Bladder microvascular endothelial cell (primary cell): ENCODE measurements around the gene CENPS. TPM values are rescaled to one million over a fixed set of nuclear protein-coding genes. Genes with fewer than 3 reads are reported as not detected.

Experiments used
- total RNA-seq: library from RNA; depleted of rRNA; stranded (reverse); fragments of >200 nt; gene quantifications from 2 replicates; pipeline ENCODE4 v1.2.3, GENCODE V29; 2014

CENPS gene
- 6.5 and 7.9 TPM in 2 replicates for total RNA-seq

DNA sequence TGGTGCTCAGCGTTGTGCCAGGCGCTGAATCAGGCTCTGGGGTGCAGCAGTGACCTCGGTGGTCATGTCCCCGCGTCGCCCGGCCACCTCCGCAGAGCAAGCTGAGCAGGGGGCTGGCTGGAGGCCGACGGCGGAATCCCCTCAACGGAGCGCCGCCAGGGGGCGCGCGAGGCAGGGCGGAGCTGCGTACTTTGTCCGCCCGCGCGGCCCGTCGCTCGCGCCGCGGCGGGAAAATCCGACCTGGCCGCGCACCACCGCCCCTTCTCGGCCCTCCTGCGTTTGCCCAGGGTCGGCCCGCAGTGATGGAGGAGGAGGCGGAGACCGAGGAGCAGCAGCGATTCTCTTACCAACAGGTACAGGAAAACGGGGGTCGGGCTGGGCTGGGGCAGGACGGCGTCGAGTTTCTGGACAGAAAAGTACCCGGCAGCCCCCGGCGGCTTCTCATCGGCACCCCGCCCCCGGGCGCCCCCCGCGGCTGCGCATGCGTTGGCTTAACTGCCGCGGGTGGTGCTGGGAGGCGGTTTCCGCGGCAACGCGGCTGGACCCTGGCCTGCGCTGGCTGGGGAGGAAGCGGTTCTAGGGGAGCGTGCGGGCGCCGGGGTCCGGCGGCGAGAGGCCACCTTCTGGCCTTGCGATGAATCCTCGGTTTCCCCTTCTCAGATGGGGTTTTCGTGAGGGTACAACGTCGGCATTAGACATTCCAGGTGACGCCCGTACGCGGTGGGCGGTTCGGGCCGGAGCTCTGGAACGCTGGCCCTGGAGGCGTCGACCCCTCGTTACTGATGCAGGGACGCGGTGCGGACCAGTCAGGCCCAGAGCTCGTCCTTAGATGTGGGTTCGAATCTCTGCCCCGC lies at the start of gene CENPS:
Gene CENPS (plus strand): TSS at position 218 of the 854 bp plus-strand sequence. CDS start 85 bp downstream, at position 303.

DNA sequence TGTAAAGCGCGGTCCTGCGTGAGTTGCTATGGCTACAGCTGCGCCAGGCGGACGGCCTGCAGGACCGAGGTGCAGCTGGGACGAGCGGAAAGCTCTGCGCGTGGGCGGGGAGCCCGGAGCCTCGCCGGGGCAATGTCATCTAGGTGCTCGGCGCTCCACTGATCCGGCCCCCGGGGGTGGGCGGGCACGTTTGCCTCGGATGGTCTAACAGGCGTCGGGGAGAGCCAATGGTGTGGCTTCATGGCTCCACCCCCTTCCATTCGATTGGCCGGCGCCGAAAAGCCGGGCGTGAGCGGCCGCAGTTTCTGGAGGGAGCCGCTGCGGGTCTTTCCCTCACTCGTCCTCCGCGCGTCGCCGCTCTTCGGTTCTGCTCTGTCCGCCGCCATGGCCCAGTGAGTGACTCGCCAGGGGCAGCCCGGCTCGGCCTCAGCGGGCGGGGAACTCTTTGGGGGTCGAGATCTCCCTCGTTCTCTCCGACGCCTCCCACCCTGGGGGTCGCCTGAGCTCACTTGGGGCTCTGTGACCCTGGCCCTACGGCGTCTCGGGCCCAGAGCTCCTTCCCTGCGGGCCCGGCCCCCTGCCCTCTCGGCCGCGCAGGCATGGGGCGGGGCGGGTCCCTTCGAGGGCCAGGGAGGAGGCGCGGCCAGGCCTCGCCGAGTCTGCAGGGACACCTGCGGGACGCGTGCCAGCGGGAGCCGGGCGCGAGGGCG lies 31.3 kb upstream of the CENPS start, which contains the start of gene PGD:
Gene PGD (plus strand): TSS at position 331 of the 710 bp plus-strand sequence. CDS start 54 bp downstream, at position 385.

DNA sequence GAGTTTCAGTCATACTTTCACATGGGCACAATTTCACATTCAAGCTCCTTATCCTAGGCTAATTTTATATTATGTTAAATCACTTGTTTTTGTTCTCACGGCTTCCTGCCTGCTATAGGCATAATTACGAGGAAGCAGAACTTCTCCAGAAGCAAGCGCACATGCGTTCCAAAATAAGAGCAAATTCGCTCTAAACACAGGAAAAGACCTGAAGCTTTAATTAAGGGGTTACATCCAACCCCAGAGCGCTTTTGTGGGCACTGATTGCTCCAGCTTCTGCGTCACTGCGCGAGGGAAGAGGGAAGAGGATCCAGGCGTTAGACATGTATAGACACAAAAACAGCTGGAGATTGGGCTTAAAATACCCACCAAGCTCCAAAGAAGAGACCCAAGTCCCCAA lies 19.5 kb downstream of the CENPS start, which contains the start of gene CORT:
Gene CORT (plus strand): TSS at position 281 of the 400 bp plus-strand sequence. CDS start 193 bp downstream, outside the sequence.

DNA sequence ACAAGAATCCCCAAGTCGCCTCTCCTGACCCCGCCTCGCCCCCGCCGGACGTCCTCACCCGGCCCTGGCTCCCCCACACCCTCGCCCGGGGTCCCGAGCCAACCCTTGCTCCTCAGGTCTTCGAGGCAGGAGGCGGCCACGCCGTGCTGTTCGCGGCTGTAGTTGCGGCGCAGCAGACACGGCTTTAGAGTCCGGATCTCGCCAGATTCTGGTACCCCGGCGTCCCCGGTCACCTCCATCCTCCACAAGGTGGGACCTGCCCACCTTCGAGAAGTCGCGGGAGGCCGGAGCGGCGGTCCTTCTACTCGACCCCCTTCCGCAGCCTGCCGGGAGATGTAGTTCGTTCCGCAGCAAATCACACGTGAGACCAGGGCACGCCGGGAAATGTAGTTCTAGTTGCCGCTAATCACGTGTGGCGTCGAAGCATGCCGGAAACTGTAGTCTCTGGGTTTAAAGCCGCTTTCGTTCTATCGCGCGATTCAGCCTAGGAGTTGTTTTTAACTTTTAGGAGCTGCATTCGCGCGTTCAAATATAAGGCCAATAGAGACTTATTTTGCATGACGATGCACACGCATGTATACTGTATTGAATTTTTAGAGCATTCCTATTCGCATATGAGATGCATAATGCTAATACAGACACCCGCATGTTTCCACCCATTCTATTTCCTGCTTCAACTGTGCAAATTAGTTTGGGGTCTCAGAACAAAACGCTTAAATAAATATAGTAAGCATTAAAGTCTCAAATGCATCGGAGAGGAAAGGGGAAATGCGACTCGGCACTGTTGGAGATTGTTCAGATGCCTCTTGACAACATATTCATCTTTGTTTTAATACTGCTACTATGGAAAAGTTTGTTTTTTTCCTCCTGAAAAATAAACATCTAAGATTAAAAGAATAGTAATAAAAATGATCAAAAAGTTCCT lies 42.2 kb downstream of the CENPS start, which contains the start of gene DFFA:
Gene DFFA (minus strand): TSS at position 310 of the 925 bp plus-strand sequence. CDS start 71 bp downstream, at position 239.

DNA sequence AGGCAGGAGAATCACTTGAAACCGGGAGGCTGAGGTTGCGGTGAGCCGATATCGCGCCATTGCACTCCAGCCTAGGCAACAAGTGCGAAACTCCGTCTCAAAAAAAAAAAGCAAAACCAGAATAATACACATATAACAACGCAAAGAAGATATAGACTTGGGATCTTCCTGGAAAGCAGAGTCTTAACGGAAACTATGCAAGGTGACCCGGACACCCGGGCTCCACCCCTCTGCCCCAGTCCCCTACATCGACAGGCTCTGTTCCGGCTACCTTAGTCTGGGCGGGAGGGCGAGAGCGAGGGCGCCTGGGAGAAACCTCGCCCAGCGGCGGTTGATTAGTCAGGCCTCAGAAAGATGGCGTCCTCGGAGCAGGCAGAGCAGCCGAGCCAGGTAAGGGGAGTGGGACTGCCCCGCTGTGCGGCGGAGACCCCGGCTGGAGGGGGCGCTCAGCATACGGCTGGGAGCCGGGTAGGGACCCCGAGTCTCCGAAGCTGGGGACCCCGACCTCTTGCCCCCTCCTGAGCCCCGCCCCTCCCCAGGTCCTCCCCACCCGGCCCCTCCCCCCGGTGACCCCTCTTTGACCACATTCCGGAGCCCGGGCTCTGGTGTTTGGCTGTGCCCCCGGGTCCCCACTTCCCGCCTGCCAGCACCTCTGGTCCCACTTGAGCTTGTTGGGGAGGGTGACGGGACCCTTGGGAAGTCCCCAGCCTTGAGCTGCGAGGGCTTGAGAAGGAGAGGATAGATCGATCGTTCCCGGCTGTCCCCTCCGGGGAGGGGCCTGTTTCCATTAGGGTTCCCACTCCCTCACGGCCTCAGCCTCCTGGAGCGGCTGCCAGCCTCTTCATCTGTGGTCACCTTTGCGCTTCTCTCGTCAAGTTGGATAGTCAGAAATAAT lies 44.6 kb downstream of the CENPS start, which contains the start of gene PEX14:
Gene PEX14 (plus strand): TSS at position 338 of the 895 bp plus-strand sequence. CDS start 17 bp downstream, at position 355.

Other genes with a start within 250 kb of the CENPS start
- 19.8 and 69.6 TPM in 2 replicates for gene KIF1B, start 219.9 kb upstream of the CENPS start, total RNA-seq
- 70.9 and 74.0 TPM in 2 replicates for gene PGD, start 31.4 kb upstream of the CENPS start, total RNA-seq
- gene CORT, start 19.6 kb downstream of the CENPS start, total RNA-seq, result 1.5 TPM in 1 of 2 replicates, not detected in the other
- 42.1 and 65.3 TPM in 2 replicates for gene DFFA, start 42.1 kb downstream of the CENPS start, total RNA-seq
- 9.7 and 24.4 TPM in 2 replicates for gene PEX14, start 44.5 kb downstream of the CENPS start, total RNA-seq